Vagina (tissue), 2 donors: ENCODE data around the gene MKI67.

Experiments used
- POLR2A ChIP-seq, 2 donors: fragments of 450-650 bp; IDR thresholded peaks; one replicate each; pipeline ENCODE4 v1.6.1; 2017; ENCODE audit warnings: antibody characterized with exemption in 2 of 2, mild to moderate bottlenecking in 2 of 2, moderate library complexity in 2 of 2
- POLR2AphosphoS5 ChIP-seq, 2 donors: sonication (generic); formaldehyde crosslinking; IDR thresholded peaks; one replicate each; pipeline ENCODE4 v1.9.0; 2017; ENCODE audit warnings: antibody characterized with exemption in 2 of 2, mild to moderate bottlenecking in 2 of 2, low read depth in 1 of 2; ENCODE audit not compliant: insufficient read depth in 1 of 2
- TF ChIP-seq, protein P1 (sequence below), 3 experiments: fragments of 450-650 bp in 2 of 3; fragments of 200-600 bp in 1 of 3; sonication (generic) in 1 of 3; IDR thresholded peaks; one replicate each; pipeline ENCODE4 v1.5.1; 2017 to 2019; ENCODE audit warnings: antibody characterized with exemption in 3 of 3, mild to moderate bottlenecking in 2 of 3, moderate library complexity in 2 of 3

DNA sequence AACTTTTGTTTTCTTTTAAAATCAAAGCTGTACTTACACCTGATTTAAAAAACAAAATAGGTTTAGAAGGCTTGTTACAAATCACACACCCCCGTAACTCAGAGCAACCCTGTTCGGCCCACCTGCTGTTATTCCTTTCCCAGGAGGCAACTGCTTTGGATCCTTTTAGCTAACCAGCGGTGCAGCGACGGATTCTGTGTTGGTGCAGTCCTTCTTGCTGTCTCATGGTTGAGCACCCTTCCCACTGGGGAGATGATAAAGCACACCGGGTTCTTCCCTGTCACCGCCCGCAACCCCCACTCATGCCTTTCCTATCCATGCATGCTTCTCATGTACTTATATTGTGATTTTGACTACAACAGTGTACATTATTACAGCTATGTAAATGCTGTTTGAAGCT, 24.8 kb upstream of the MKI67 start:
- TF ChIP-seq, protein P1, sequence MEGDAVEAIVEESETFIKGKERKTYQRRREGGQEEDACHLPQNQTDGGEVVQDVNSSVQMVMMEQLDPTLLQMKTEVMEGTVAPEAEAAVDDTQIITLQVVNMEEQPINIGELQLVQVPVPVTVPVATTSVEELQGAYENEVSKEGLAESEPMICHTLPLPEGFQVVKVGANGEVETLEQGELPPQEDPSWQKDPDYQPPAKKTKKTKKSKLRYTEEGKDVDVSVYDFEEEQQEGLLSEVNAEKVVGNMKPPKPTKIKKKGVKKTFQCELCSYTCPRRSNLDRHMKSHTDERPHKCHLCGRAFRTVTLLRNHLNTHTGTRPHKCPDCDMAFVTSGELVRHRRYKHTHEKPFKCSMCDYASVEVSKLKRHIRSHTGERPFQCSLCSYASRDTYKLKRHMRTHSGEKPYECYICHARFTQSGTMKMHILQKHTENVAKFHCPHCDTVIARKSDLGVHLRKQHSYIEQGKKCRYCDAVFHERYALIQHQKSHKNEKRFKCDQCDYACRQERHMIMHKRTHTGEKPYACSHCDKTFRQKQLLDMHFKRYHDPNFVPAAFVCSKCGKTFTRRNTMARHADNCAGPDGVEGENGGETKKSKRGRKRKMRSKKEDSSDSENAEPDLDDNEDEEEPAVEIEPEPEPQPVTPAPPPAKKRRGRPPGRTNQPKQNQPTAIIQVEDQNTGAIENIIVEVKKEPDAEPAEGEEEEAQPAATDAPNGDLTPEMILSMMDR (IDR thresholded peaks at IDR 0.05), result no peak
- no peak for TF ChIP-seq POLR2A (IDR thresholded peaks at IDR 0.05)
- no peak for TF ChIP-seq POLR2AphosphoS5 (IDR thresholded peaks at IDR 0.05; ENCODE audit: insufficient read depth in 1 of 2, low read depth in 1 of 2)
